GM21528 (cell line): ENCODE results near the gene IL27RA.

Source experiments
- ATAC-seq: cut with Tn5 transposase; IDR thresholded peaks from one replicate; pipeline ENCODE4 v1.9.1; 2021; ENCODE audit warnings: mild to moderate bottlenecking, moderate library complexity; ENCODE audit not compliant: unreplicated experiment, low FRiP score

IL27RA gene

GRCh38 chr19:14031719-14032480 lies at the start of gene IL27RA:
IL27RA (plus strand) TSS chr19:14031762; CDS start chr19:14031873, 111 bp downstream.
- no peak for ATAC-seq

GRCh38 chr19:13981988-13982501 lies 49.5 kb upstream of the IL27RA start:
- no peak for ATAC-seq

GRCh38 chr19:13982773-13983172 lies 48.8 kb upstream of the IL27RA start:
- ATAC-seq: no peak

GRCh38 chr19:13983213-13983889 lies 48.2 kb upstream of the IL27RA start:
- no peak for ATAC-seq

GRCh38 chr19:13984186-13984585 lies 47.4 kb upstream of the IL27RA start:
- ATAC-seq: no peak

- no peak for ATAC-seq
Observed at GRCh38 chr19:13984875-13985741, 46.5 kb upstream of the IL27RA start.

- peak; percentile 21 for ATAC-seq
Observed at GRCh38 chr19:13985771-13986347, 45.7 kb upstream of the IL27RA start.

GRCh38 chr19:13986348-13986904 lies 45.1 kb upstream of the IL27RA start:
- ATAC-seq: peak; percentile 75

- ATAC-seq: no peak
Observed at GRCh38 chr19:13987101-13987890, 44.3 kb upstream of the IL27RA start.

GRCh38 chr19:13989487-13989886 lies 42.1 kb upstream of the IL27RA start:
- ATAC-seq: no peak

GRCh38 chr19:13990085-13990484 lies 41.5 kb upstream of the IL27RA start:
- ATAC-seq: no peak

- ATAC-seq: no peak
Observed at GRCh38 chr19:13992025-13992424, 39.5 kb upstream of the IL27RA start.

- no peak for ATAC-seq
Observed at GRCh38 chr19:13993590-13994300, 37.8 kb upstream of the IL27RA start.

GRCh38 chr19:13995017-13995728 lies 36.4 kb upstream of the IL27RA start:
- ATAC-seq: no peak

- ATAC-seq: no peak
Observed at GRCh38 chr19:13995878-13996765, 35.4 kb upstream of the IL27RA start.

- no peak for ATAC-seq
Observed at GRCh38 chr19:13996928-13997630, 34.5 kb upstream of the IL27RA start.

- ATAC-seq: no peak
Observed at GRCh38 chr19:13997631-13997962, 34.0 kb upstream of the IL27RA start.
